ENCODE measurements around the gene KDM4B.
"Not testable (repeated sequence)": the region's sequence is repeated elsewhere in the genome, so short reads cannot be mapped to it uniquely, and the experiment has no call there.

Gene KDM4B

GRCh38 chr19:5154799-5155426 is 186.0 kb downstream of the KDM4B start:
- DNase-seq, result no peak

- no peak for DNase-seq
Observed at GRCh38 chr19:5155586-5156210, 186.8 kb downstream of the KDM4B start.

- no peak for DNase-seq
Observed at GRCh38 chr19:5156231-5156986, 187.5 kb downstream of the KDM4B start.

- no peak for DNase-seq
Observed at GRCh38 chr19:5157186-5157585, 188.3 kb downstream of the KDM4B start.

GRCh38 chr19:5158549-5159134 is 189.7 kb downstream of the KDM4B start:
- DNase-seq, result not testable (repeated sequence)

GRCh38 chr19:5160158-5160795 is 191.4 kb downstream of the KDM4B start:
- DNase-seq, result not testable (repeated sequence)

GRCh38 chr19:5164845-5165696 is 196.2 kb downstream of the KDM4B start:
- not testable (repeated sequence) for DNase-seq

GRCh38 chr19:5165697-5166019 is 196.7 kb downstream of the KDM4B start:
- no peak for DNase-seq

- no peak for DNase-seq
Observed at GRCh38 chr19:5166262-5166661, 197.3 kb downstream of the KDM4B start.

- no peak for DNase-seq
Observed at GRCh38 chr19:5170329-5170745, 201.4 kb downstream of the KDM4B start.

- DNase-seq, result no peak
Observed at GRCh38 chr19:5171711-5172110, 202.8 kb downstream of the KDM4B start.

- no peak for DNase-seq
Observed at GRCh38 chr19:5172859-5173630, 204.1 kb downstream of the KDM4B start.

GRCh38 chr19:5173993-5174392 is 205.1 kb downstream of the KDM4B start:
- no peak for DNase-seq

GRCh38 chr19:5177745-5178450 is 209.0 kb downstream of the KDM4B start:
- DNase-seq, result no peak

- no peak for DNase-seq
Observed at GRCh38 chr19:5178841-5179240, 209.9 kb downstream of the KDM4B start.

GRCh38 chr19:5179256-5179655 is 210.3 kb downstream of the KDM4B start:
- no peak for DNase-seq

- DNase-seq, result no peak
Observed at GRCh38 chr19:5181329-5181728, 212.4 kb downstream of the KDM4B start.

- no peak for DNase-seq
Observed at GRCh38 chr19:5182751-5183150, 213.8 kb downstream of the KDM4B start.

- DNase-seq, result no peak
Observed at GRCh38 chr19:5183616-5184015, 214.7 kb downstream of the KDM4B start.

- DNase-seq, result no peak
Observed at GRCh38 chr19:5184930-5185329, 216.0 kb downstream of the KDM4B start.
